ENCODE data around the gene NDUFA11.

DNA sequence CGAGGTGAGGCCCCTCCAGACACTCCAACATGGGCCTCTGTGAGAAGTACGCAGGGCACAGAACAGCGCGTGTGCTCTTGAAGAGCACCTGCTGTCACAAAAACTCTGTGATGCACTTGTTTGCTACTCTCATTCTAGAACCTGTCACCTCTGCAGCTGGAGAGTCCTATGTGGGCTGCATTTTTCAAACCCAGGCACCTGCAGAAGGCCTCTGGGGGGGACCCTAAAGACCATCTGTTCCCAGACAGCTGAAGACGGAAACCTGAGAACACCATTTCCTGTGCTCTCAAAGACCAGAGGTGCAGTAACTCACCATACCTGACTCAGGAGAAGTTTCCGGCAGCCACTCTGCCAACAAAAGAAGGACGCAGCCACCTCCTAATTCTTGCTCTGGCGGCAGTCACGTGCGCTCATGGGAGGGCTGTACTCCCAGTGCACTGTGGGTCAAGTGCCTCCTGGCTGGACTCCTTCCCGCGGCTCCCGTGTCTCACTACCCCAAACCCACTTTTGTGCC is 46.3 kb upstream of the NDUFA11 start:
- TF ChIP-seq POLR2A (IDR thresholded peaks at IDR 0.05), result no peak
- TF ChIP-seq CTCF (IDR thresholded peaks at IDR 0.05), result no peak

All from lower leg skin (tissue), 3 donors.